Stomach (tissue), 4 donors: Measurements from ENCODE around the gene ALDH1A1.

Experiments used
- EP300 ChIP-seq: sonication (generic); formaldehyde crosslinking; IDR thresholded peaks from one replicate; pipeline ENCODE4 v1.6.1; 2017; ENCODE audit warnings: antibody characterized with exemption
- POLR2A ChIP-seq, 4 donors: fragments of 450-650 bp; IDR thresholded peaks; one replicate each; pipeline ENCODE4 v1.6.1; 2016; ENCODE audit warnings: antibody characterized with exemption in 4 of 4, control low read depth in 2 of 4, mild to moderate bottlenecking in 1 of 4, moderate library complexity in 1 of 4
- POLR2AphosphoS5 ChIP-seq, 3 donors: sonication (generic); formaldehyde crosslinking; IDR thresholded peaks; one replicate each; pipeline ENCODE4 v1.6.1; 2016; ENCODE audit warnings: antibody characterized with exemption in 3 of 3
- TF ChIP-seq, protein P1 (sequence below), 7 experiments: fragments of 450-650 bp in 4 of 7; fragments of 200-600 bp in 3 of 7; sonication (generic) in 3 of 7; IDR thresholded peaks; one replicate each; pipeline ENCODE4 v1.5.1; 2016 to 2019; ENCODE audit warnings: antibody characterized with exemption in 7 of 7, control low read depth in 2 of 7, mild to moderate bottlenecking in 1 of 7

GRCh38 chr9:72958485-72959281 is 5.8 kb upstream of the ALDH1A1 start:
- TF ChIP-seq, protein P1, sequence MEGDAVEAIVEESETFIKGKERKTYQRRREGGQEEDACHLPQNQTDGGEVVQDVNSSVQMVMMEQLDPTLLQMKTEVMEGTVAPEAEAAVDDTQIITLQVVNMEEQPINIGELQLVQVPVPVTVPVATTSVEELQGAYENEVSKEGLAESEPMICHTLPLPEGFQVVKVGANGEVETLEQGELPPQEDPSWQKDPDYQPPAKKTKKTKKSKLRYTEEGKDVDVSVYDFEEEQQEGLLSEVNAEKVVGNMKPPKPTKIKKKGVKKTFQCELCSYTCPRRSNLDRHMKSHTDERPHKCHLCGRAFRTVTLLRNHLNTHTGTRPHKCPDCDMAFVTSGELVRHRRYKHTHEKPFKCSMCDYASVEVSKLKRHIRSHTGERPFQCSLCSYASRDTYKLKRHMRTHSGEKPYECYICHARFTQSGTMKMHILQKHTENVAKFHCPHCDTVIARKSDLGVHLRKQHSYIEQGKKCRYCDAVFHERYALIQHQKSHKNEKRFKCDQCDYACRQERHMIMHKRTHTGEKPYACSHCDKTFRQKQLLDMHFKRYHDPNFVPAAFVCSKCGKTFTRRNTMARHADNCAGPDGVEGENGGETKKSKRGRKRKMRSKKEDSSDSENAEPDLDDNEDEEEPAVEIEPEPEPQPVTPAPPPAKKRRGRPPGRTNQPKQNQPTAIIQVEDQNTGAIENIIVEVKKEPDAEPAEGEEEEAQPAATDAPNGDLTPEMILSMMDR (IDR thresholded peaks at IDR 0.05) = no peak
- no peak for TF ChIP-seq POLR2A (IDR thresholded peaks at IDR 0.05)
- no peak for TF ChIP-seq POLR2AphosphoS5 (IDR thresholded peaks at IDR 0.05)
- no peak for TF ChIP-seq EP300
